Endodermal cell (in vitro differentiated cells): ENCODE results near the gene PSMB11. TPM values are rescaled to one million over a fixed set of nuclear protein-coding genes. Genes with fewer than 3 reads are reported as not detected.
A peak's percentile ranks its signal among the peaks of the same experiment; 100 is the strongest.

ENCODE experiments used
- DNase-seq: peaks from one replicate; pipeline ENCODE4 v3.0.0-alpha.2; 2017
- H3K27ac ChIP-seq: 2 replicates; pipeline ENCODE4 v1.5.1; 2013; ENCODE audit warnings: mild to moderate bottlenecking, low read depth, low read length, moderate library complexity
- H3K27me3 ChIP-seq: 2 replicates; pipeline ENCODE4 v1.6.1; 2013; ENCODE audit warnings: mild to moderate bottlenecking, low read length, moderate library complexity; ENCODE audit not compliant: insufficient read depth, control insufficient read depth, poor library complexity, severe bottlenecking
- H3K36me3 ChIP-seq: 2 replicates; pipeline ENCODE4 v1.7.0; 2013; ENCODE audit warnings: mild to moderate bottlenecking, low read length, moderate library complexity; ENCODE audit not compliant: control insufficient read depth, insufficient read depth
- H3K4me1 ChIP-seq: one replicate; pipeline ENCODE4 v1.7.0; 2013; ENCODE audit warnings: low read length; ENCODE audit not compliant: control insufficient read depth, insufficient read depth
- H3K4me3 ChIP-seq: 2 replicates; pipeline ENCODE4 v1.5.1; 2013; ENCODE audit warnings: mild to moderate bottlenecking, low read length, moderate library complexity
- H3K9ac ChIP-seq: 2 replicates; pipeline ENCODE4 v1.6.1; 2013; ENCODE audit warnings: mild to moderate bottlenecking, low read length, moderate library complexity; ENCODE audit not compliant: poor library complexity, severe bottlenecking; ENCODE audit errors: extremely low read depth
- H3K9me3 ChIP-seq: 2 replicates; pipeline ENCODE4 v1.6.1; 2013; ENCODE audit warnings: mild to moderate bottlenecking, low read length, moderate library complexity; ENCODE audit not compliant: control insufficient read depth
- H3K27ac Mint-ChIP-seq: 2 replicates; pipeline ENCODE4 v1.8.0; 2020; ENCODE audit warnings: mixed read lengths
- H3K27me3 Mint-ChIP-seq: 2 replicates; pipeline ENCODE4 v1.8.0; 2021; ENCODE audit warnings: mild to moderate bottlenecking, mixed read lengths; ENCODE audit not compliant: insufficient read depth
- H3K36me3 Mint-ChIP-seq: 2 replicates; pipeline ENCODE4 v1.8.0; 2020; ENCODE audit warnings: low read depth, mixed read lengths
- H3K4me1 Mint-ChIP-seq: 2 replicates; pipeline ENCODE4 v1.8.0; 2020; ENCODE audit warnings: mixed read lengths
- H3K4me3 Mint-ChIP-seq: 2 replicates; pipeline ENCODE4 v1.8.0; 2020; ENCODE audit warnings: mild to moderate bottlenecking, moderate library complexity, mixed read lengths
- H3K9me3 Mint-ChIP-seq: 2 replicates; pipeline ENCODE4 v1.8.0; 2020; ENCODE audit warnings: mild to moderate bottlenecking, mixed read lengths
- CTCF ChIP-seq: fragments of 200-600 bp; sonication (generic); conservative IDR thresholded peaks from 2 replicates; pipeline ENCODE4 v1.5.0; 2021; ENCODE audit warnings: antibody characterized with exemption, mild to moderate bottlenecking
- WGBS, 2 experiments: methylation state at CpG; one replicate each; pipeline versions ENCODE4 v1.1.5 to v1.1.7; 2013; ENCODE audit warnings: missing lambda C conversion rate in 2 of 2, mixed read lengths in 1 of 2; ENCODE audit not compliant: insufficient coverage in 1 of 2, insufficient read length in 1 of 2; 5-methylcytosine and 5-hydroxymethylcytosine counted together
- total RNA-seq, 2 donors: library from RNA; stranded (reverse); fragmentation: NEBNext Ultra II Directional in 1 of 2; extraction: Animal tissue kit (Norgen Biotek cat#: 25700) in 1 of 2; gene quantifications; 2 replicates in 1 of 2; 3 replicates in 1 of 2; pipeline ENCODE4 v1.2.1, GENCODE V29; 2021

The PSMB11 gene
- total RNA-seq, 2 donors from 2014 or later: not detected

DNA sequence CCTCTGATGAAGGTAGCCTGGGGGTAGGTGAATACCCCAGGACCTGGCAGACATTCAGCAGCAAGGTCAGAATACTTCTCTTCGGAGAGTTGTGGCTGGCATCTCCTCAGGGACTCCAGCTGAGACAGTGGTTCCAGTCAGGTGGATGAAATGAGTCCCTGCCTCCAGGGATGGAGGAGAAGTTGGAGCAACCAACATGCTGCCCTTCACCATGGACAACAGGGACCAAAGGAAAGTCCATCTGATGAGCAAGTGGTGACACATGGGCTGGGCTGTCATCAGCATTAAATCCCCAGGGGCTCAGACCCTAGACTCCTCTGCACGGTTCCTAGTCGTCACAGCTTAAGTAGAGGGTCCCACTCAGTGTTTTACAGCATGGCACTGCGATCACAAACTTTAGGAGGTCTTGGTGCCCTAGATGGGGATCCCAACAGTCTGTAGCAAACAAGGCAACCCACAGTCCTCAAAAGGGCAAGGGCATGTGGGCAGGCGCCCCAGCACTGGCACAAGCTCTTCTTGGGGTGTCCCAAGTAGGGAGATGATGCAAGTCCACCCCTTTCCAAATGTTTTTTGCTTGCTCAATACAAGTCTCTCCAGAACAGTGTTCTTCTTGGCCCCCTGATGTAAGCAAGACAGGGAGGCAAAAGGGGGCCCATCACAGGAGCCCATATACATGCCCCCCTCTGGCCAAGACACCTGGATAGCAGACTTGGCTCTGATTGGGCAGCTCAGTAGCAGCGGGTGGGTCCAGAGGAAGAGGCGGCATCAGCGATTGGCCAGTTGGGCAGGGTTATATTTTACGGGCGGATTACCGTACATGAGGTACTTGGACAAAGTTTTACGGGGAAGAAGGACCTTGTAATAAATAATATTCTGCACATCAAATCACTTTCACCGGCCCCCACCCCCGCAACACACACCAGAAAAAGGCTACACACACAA, 26.1 kb downstream of the PSMB11 start:
- Mint-ChIP-seq H3K4me3 (peak overlapping the region; percentile 90), H3K4me1 (peaks cover 56% of the 10 kb centered on the region), H3K9me3 (no peaks in the 10 kb centered on the region), H3K27me3 (no peaks in the 10 kb centered on the region), H3K27ac (peak overlapping the region; percentile 87), H3K36me3 (peaks cover 72% of the 10 kb centered on the region)
- Histone ChIP-seq H3K4me3 (peak overlapping the region; percentile 76), H3K27ac (no peak overlapping the region), H3K4me1 (peaks cover 34% of the 10 kb centered on the region), H3K9me3 (no peaks in the 10 kb centered on the region), H3K36me3 (peaks cover 66% of the 10 kb centered on the region), H3K9ac (no peak overlapping the region), H3K27me3 (no peaks in the 10 kb centered on the region)
- DNase-seq: peak; percentile 46
- WGBS, 2 experiments: 86 to 89% methylated on average over 7 to 12 of the region's 14 CpGs
- TF ChIP-seq CTCF: no peak

- Histone ChIP-seq H3K4me3 (peak overlapping the region; percentile 90), H3K36me3 (peaks cover 66% of the 10 kb centered on the region), H3K4me1 (peaks cover 34% of the 10 kb centered on the region), H3K27me3 (no peaks in the 10 kb centered on the region), H3K9ac (no peak overlapping the region), H3K27ac (no peak overlapping the region), H3K9me3 (no peaks in the 10 kb centered on the region)
- Mint-ChIP-seq H3K4me1 (peaks cover 55% of the 10 kb centered on the region), H3K27me3 (no peaks in the 10 kb centered on the region), H3K9me3 (no peaks in the 10 kb centered on the region), H3K27ac (peak overlapping the region; percentile 87), H3K36me3 (peaks cover 69% of the 10 kb centered on the region), H3K4me3 (peak overlapping the region; percentile 90)
- peak; percentile 96 for DNase-seq
- TF ChIP-seq CTCF: peak; percentile 99
- WGBS, 2 experiments: 4 to 37% methylated on average over 5 to 8 of the region's 8 CpGs
These were observed 26.9 kb downstream of the PSMB11 start for GRCh38 chr14:23068789-23069412.

- H3K4me3 Mint-ChIP-seq: peak overlapping the region; percentile 90
- no peak for DNase-seq
- 20 to 67% methylated on average over 1 to 2 of the region's 4 CpGs for WGBS, 2 experiments
- H3K27ac Mint-ChIP-seq: peak overlapping the region; percentile 87
- Histone ChIP-seq H3K9ac (no peak overlapping the region), H3K36me3 (peaks cover 66% of the 10 kb centered on the region), H3K27ac (no peak overlapping the region), H3K9me3 (no peaks in the 10 kb centered on the region), H3K27me3 (no peaks in the 10 kb centered on the region), H3K4me3 (peak overlapping the region; percentile 90), H3K4me1 (peaks cover 34% of the 10 kb centered on the region)
- H3K36me3 Mint-ChIP-seq: peaks cover 69% of the 10 kb centered on the region
- H3K27me3 Mint-ChIP-seq: no peaks in the 10 kb centered on the region
- peaks cover 52% of the 10 kb centered on the region for H3K4me1 Mint-ChIP-seq
- H3K9me3 Mint-ChIP-seq: no peaks in the 10 kb centered on the region
- no peak for TF ChIP-seq CTCF
These were observed 27.4 kb downstream of the PSMB11 start for GRCh38 chr14:23069413-23069806.
